Body of pancreas (tissue), 4 donors: ENCODE results near the gene IKZF3.

ENCODE experiments used
- CTCF ChIP-seq, 7 experiments: fragments of 450-650 bp in 4 of 7; fragments of 200-600 bp in 3 of 7; sonication (generic) in 3 of 7; IDR thresholded peaks; one replicate each; pipeline ENCODE4 v1.5.1; 2016 to 2019; ENCODE audit warnings: antibody characterized with exemption in 7 of 7
- POLR2A ChIP-seq, 3 donors: fragments of 450-650 bp; IDR thresholded peaks; one replicate each; pipeline ENCODE4 v1.6.1; 2016; ENCODE audit warnings: antibody characterized with exemption in 3 of 3, mild to moderate bottlenecking in 2 of 3

GRCh38 chr17:39872751-39873150, 8.6 kb upstream of the IKZF3 start:
- TF ChIP-seq CTCF (IDR thresholded peaks at IDR 0.05) (peak in 4 of 7 experiments; percentile 14 to 57 (median 34)), POLR2A (IDR thresholded peaks at IDR 0.05) (no peak)
